NT2/D1 (cell line): Measurements from ENCODE around the gene P4HTM.

Source experiments
- YY1 ChIP-seq: IDR thresholded peaks from 2 replicates; pipeline ENCODE4 v1.6.1; 2011; ENCODE audit not compliant: insufficient read length, insufficient read depth
- ZNF274 ChIP-seq: IDR thresholded peaks from 2 replicates; pipeline ENCODE4 v1.6.1; 2011; ENCODE audit warnings: mild to moderate bottlenecking, low read depth, low read length

DNA sequence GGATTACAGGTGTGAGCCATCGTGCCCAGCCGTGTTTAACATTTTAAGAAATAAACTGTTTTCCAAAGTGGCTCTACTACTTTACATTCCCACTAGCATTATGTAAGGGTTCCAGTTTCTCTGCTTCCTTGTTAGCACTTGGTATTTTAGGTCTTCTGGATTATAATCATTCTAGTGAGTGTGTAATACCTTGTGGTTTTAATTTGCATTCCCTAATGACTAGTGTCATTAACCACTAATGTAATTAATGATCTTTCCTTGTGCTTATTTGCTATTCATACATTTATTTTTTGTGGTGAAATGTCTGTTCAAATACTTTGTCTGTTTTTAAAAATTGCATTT lies 40.7 kb upstream of the P4HTM start:
- TF ChIP-seq YY1, result no peak
- no peak for TF ChIP-seq ZNF274
